ENCODE measurements around the gene PDGFD.

DNA sequence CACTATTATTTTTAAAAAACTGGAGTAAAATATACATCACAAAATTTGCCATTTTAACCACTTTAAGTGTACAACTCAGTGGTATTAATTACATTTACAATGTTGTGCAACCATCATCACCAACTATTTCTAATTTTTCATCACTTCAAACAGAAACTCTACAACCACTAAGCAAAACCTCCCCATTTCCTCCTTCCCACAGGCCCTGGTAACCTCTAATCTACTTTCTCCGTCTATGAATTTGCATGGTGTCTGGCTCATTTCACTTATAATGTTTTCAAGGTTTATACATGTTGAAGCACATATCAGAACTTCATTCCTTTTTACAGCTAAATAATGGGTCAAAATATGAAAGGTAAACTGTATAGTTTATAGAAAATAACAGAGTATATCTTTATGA is 103.1 kb downstream of the PDGFD start:
- TF ChIP-seq, protein P1, sequence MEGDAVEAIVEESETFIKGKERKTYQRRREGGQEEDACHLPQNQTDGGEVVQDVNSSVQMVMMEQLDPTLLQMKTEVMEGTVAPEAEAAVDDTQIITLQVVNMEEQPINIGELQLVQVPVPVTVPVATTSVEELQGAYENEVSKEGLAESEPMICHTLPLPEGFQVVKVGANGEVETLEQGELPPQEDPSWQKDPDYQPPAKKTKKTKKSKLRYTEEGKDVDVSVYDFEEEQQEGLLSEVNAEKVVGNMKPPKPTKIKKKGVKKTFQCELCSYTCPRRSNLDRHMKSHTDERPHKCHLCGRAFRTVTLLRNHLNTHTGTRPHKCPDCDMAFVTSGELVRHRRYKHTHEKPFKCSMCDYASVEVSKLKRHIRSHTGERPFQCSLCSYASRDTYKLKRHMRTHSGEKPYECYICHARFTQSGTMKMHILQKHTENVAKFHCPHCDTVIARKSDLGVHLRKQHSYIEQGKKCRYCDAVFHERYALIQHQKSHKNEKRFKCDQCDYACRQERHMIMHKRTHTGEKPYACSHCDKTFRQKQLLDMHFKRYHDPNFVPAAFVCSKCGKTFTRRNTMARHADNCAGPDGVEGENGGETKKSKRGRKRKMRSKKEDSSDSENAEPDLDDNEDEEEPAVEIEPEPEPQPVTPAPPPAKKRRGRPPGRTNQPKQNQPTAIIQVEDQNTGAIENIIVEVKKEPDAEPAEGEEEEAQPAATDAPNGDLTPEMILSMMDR (IDR thresholded peaks at IDR 0.05): no peak
- TF ChIP-seq EP300 (IDR thresholded peaks at IDR 0.05) (no peak), POLR2AphosphoS5 (IDR thresholded peaks at IDR 0.05) (no peak)
